ENCODE data around the gene ADGRG6. TPM values are rescaled to one million over a fixed set of nuclear protein-coding genes. Genes with fewer than 3 reads are reported as not detected.
A peak's percentile ranks its signal among the peaks of the same experiment; 100 is the strongest.

ADGRG6 gene
- total RNA-seq, 1 experiment from 2014 or later, result 259 TPM

DNA sequence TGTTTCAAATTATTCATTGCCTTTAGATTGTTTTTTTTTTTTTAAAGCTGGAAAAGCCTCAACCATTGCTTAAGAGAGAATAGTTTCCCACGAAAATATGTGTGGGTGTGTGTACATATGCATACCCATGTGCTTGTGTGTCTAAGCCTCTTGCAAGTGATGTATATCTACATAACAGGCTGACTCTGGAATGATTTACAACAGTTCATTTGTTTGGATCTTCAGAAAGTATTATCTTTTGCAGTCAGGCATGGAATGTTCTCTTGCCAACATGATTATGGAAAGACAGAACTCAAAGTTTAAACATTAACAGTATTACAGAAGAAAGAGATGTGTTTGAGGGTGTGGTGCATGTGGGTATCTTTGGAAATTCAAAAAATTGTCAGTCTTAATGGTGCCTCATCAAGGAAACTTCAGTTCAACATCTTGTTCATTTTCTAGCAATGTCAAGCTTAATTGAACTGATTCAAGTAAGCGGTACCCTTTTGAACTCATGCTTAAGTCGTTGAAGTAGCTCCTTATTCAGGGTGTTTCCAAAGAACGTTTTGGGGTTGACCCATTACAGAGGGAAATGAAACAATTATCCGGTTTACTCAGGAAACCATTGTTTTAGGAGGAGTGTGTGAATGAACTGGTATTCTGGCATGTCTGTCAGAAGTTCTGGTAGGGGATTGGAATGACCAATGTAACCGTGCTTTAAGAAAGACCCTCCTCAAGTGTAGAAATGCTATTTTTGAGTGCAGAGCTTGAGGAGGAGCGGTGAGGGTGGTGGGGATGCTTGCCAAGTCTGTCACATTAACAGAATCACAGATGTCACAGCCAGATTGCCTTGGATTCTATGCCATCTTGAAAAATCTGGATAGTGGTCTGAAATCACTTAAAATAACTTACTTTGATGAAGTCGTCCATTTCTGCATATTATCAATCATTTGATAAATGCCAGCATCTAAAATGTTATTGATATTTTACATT is 60.3 kb downstream of the ADGRG6 start:
- in situ Hi-C loops (cut with HindIII; ENCODE audit: low pct_unique_long_range_greater_than_20kb, low sequenced_read_pairs), result no loop called here
- Histone ChIP-seq H3K4me1 (ENCODE audit: control insufficient read depth, insufficient read depth, low read length) (peaks cover 85% of the 10 kb centered on the region), H3K9me3 (ENCODE audit: control insufficient read depth, insufficient read depth, low read depth, low read length) (no peaks in the 10 kb centered on the region), H3K27me3 (ENCODE audit: control insufficient read depth, insufficient read depth, low read length) (no peaks in the 10 kb centered on the region), H3K4me3 (ENCODE audit: low read depth in 2 of 2, low read length in 2 of 2) (no peak overlapping the region), H3K36me3 (ENCODE audit: control insufficient read depth, insufficient read depth, low read length) (no peaks in the 10 kb centered on the region; the same call in 1 of the 2 replicates), H3K27ac (ENCODE audit: low read length) (peak overlapping the region; percentile 100)
- no peak for DNase-seq (ENCODE audit: low read depth, low spot score)
- BruUV-seq (replicated peaks), result no TSS peak
- intact Hi-C loops (cut with micrococcal nuclease; ENCODE audit: unreplicated experiment), result no loop called here
- POLR2A ChIA-PET, result no interaction called here
- no peak for ATAC-seq
- CTCF ChIA-PET, result no interaction called here
- TF ChIP-seq, protein P1, sequence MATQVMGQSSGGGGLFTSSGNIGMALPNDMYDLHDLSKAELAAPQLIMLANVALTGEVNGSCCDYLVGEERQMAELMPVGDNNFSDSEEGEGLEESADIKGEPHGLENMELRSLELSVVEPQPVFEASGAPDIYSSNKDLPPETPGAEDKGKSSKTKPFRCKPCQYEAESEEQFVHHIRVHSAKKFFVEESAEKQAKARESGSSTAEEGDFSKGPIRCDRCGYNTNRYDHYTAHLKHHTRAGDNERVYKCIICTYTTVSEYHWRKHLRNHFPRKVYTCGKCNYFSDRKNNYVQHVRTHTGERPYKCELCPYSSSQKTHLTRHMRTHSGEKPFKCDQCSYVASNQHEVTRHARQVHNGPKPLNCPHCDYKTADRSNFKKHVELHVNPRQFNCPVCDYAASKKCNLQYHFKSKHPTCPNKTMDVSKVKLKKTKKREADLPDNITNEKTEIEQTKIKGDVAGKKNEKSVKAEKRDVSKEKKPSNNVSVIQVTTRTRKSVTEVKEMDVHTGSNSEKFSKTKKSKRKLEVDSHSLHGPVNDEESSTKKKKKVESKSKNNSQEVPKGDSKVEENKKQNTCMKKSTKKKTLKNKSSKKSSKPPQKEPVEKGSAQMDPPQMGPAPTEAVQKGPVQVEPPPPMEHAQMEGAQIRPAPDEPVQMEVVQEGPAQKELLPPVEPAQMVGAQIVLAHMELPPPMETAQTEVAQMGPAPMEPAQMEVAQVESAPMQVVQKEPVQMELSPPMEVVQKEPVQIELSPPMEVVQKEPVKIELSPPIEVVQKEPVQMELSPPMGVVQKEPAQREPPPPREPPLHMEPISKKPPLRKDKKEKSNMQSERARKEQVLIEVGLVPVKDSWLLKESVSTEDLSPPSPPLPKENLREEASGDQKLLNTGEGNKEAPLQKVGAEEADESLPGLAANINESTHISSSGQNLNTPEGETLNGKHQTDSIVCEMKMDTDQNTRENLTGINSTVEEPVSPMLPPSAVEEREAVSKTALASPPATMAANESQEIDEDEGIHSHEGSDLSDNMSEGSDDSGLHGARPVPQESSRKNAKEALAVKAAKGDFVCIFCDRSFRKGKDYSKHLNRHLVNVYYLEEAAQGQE (IDR thresholded peaks at IDR 0.05; ENCODE audit: insufficient read depth in 1 of 2, low read depth in 2 of 2, low read length in 1 of 2), result no peak
- TF ChIP-seq, protein P2, sequence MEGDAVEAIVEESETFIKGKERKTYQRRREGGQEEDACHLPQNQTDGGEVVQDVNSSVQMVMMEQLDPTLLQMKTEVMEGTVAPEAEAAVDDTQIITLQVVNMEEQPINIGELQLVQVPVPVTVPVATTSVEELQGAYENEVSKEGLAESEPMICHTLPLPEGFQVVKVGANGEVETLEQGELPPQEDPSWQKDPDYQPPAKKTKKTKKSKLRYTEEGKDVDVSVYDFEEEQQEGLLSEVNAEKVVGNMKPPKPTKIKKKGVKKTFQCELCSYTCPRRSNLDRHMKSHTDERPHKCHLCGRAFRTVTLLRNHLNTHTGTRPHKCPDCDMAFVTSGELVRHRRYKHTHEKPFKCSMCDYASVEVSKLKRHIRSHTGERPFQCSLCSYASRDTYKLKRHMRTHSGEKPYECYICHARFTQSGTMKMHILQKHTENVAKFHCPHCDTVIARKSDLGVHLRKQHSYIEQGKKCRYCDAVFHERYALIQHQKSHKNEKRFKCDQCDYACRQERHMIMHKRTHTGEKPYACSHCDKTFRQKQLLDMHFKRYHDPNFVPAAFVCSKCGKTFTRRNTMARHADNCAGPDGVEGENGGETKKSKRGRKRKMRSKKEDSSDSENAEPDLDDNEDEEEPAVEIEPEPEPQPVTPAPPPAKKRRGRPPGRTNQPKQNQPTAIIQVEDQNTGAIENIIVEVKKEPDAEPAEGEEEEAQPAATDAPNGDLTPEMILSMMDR (IDR thresholded peaks at IDR 0.05), result no peak
- TF ChIP-seq POLR2AphosphoS5 (IDR thresholded peaks at IDR 0.05; ENCODE audit: low read depth, low read length) (no peak), SIN3A (IDR thresholded peaks at IDR 0.05; ENCODE audit: borderline replicate concordance, insufficient read depth, low read depth, low read length) (no peak), TCF7L2 (IDR thresholded peaks at IDR 0.05; ENCODE audit: low read depth, low read length) (no peak)

DNA sequence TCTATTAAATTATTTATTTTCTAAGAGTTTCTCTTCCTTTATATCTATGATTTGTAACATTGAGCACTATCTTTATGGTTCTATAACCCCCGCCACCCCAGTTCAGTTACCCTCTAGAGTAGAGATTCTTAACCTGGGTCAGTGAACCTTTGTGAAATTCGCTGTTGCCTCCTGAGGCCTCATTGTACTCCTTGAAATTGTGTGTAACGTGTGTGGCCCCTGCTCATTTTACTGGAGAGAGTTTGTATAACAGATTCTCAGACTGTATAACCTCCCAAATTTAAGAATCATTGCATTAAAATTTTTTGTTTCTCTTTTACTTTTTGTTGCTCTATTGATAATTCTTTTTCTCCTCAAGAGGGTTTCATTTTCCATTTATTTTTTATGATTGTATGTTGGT is 65.3 kb downstream of the ADGRG6 start:
- in situ Hi-C loops (cut with HindIII; ENCODE audit: low pct_unique_long_range_greater_than_20kb, low sequenced_read_pairs), result no loop called here
- no TSS peak for BruUV-seq (replicated peaks)
- ChIA-PET CTCF (interaction anchor here (0.7 kb wide), 1 partner anchor 29 kb away, joined by 5 read pairs; no protein-coding TSS in a partner anchor), POLR2A (no interaction called here)
- Histone ChIP-seq H3K36me3 (ENCODE audit: control insufficient read depth, insufficient read depth, low read length) (peaks cover 15% of the 10 kb centered on the region; the same call in 1 of the 2 replicates), H3K27ac (ENCODE audit: low read length) (peak overlapping the region; percentile 100), H3K4me3 (ENCODE audit: low read depth in 2 of 2, low read length in 2 of 2) (no peak overlapping the region), H3K27me3 (ENCODE audit: control insufficient read depth, insufficient read depth, low read length) (no peaks in the 10 kb centered on the region), H3K4me1 (ENCODE audit: control insufficient read depth, insufficient read depth, low read length) (peaks cover 79% of the 10 kb centered on the region), H3K9me3 (ENCODE audit: control insufficient read depth, insufficient read depth, low read depth, low read length) (no peaks in the 10 kb centered on the region)
- TF ChIP-seq, protein P2 (IDR thresholded peaks at IDR 0.05), result no peak
- TF ChIP-seq, protein P1 (IDR thresholded peaks at IDR 0.05; ENCODE audit: insufficient read depth in 1 of 2, low read depth in 2 of 2, low read length in 1 of 2), result no peak
- TF ChIP-seq SIN3A (IDR thresholded peaks at IDR 0.05; ENCODE audit: borderline replicate concordance, insufficient read depth, low read depth, low read length) (no peak), TCF7L2 (IDR thresholded peaks at IDR 0.05; ENCODE audit: low read depth, low read length) (no peak), POLR2AphosphoS5 (IDR thresholded peaks at IDR 0.05; ENCODE audit: low read depth, low read length) (no peak; the same call in 1 of the 2 replicates)
- peak; percentile 68 for ATAC-seq
- no peak for DNase-seq (ENCODE audit: low read depth, low spot score)
- intact Hi-C loops (cut with micrococcal nuclease; ENCODE audit: unreplicated experiment), result no loop called here
